HG03025 (cell line): Measurements from ENCODE around the gene GALNT1.
A peak's percentile ranks its signal among the peaks of the same experiment; 100 is the strongest.

ENCODE experiments used
- ATAC-seq: cut with Tn5 transposase; IDR thresholded peaks from one replicate; pipeline ENCODE4 v1.9.1; 2021; ENCODE audit warnings: mild to moderate bottlenecking, moderate library complexity; ENCODE audit not compliant: unreplicated experiment, low FRiP score

GALNT1 gene

GRCh38 chr18:35749701-35750100 is 168.2 kb downstream of the GALNT1 start:
- no peak for ATAC-seq

- no peak for ATAC-seq
These were observed 169.4 kb downstream of the GALNT1 start for GRCh38 chr18:35750929-35751328.

DNA sequence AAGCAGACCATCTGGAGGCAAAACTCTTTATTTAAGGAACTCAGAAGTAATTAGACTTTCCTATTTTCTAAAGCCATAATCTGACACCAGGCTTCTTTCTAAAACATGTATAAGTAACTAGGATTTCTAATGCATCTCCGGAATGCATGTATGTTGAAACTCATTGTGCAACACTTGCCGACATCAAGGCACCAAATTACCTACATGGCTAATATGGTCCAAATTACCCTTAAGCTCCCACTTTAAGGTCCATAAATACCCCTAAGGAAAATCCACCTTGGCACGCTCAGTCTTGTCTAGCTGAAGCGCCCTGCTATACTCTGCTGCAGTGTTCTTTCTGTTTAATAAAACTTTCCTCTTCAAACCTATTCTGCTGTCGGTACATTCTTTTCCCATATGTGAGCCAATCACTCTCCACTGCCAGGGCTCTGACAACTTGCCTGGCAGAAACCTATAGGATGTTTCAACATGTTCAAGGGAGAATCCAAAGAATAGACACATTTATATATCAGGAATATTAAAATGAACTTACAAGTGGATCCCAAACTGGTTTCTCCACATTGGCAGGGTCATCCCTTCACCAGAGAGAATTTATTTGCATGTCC is 171.9 kb downstream of the GALNT1 start:
- no peak for ATAC-seq

GRCh38 chr18:35754464-35754863 is 172.9 kb downstream of the GALNT1 start:
- ATAC-seq = no peak

DNA sequence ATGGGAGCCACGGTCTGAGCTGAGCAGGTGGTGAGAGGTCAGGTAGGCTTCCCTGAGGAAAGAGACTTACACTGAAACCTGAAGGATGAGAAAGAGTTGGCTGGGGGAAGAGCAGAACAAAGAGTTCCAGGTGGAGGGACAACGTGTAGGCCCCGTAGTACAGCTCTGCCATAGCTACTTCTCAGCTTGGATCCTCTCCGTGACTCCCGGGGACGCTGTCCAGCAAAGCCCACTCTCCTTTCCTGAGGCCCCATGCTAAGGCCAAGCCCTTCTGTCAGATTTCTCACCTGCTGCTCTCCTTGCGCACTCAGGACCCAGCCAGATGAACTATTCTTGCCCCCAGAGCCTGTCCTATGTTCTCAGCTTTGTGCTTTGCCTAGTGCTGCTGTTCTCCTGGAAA is 173.8 kb downstream of the GALNT1 start:
- no peak for ATAC-seq

DNA sequence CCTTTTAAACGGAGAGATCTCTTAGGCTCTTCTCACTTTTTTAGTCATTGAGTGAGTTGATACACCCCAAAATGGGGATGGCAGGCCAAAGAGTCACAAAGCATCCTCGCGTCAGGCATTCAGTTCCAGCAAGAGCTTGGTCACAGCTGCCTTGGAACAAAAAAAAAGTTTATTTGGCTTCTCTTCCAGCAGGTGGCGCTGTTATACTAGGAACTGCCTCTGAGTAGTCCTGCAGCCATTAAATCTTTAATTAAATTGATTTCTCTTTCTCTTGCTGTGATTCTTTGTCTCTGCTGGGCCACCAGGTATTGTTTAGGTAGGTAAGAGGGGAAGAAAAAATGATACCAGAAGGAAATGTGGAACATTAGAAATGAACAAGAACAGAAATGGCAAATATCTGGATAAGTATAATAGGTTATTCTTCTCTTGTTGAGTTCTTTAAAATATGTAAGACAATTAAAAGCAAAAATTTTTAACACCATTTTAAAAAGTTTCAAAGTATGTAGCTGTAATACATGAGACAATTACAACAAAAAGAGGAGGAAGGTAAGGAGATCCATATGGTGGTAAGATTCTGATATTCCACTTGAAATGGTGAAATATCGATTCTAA is 175.1 kb downstream of the GALNT1 start:
- peak; percentile 59 for ATAC-seq
